ENCODE measurements around the gene PDCL2.
"Not testable (repeated sequence)": the region's sequence is repeated elsewhere in the genome, so short reads cannot be mapped to it uniquely, and the experiment has no call there.

The PDCL2 gene

GRCh38 chr4:55592014-55592413 lies at the start of gene PDCL2:
Gene PDCL2, minus strand, starts transcription at chr4:55592245. Its CDS starts 136 bp downstream, at chr4:55592109.
- no peak for DNase-seq (ENCODE audit: low spot score)

- DNase-seq (ENCODE audit: low spot score): no peak
Measured at GRCh38 chr4:55637272-55637820, 45.3 kb upstream of the PDCL2 start.

- DNase-seq (ENCODE audit: low spot score): no peak
Measured at GRCh38 chr4:55636656-55636999, 44.6 kb upstream of the PDCL2 start.

GRCh38 chr4:55635741-55636655 lies 44.0 kb upstream of the PDCL2 start, which contains the start of gene NMU:
Gene NMU, minus strand, starts transcription at chr4:55636298. Its CDS starts 106 bp downstream, at chr4:55636192.
- DNase-seq (ENCODE audit: low spot score): peak; percentile 38

GRCh38 chr4:55635282-55635681 lies 43.2 kb upstream of the PDCL2 start:
- no peak for DNase-seq (ENCODE audit: low spot score)

GRCh38 chr4:55634417-55635128 lies 42.5 kb upstream of the PDCL2 start:
- DNase-seq (ENCODE audit: low spot score): no peak

GRCh38 chr4:55633903-55634302 lies 41.9 kb upstream of the PDCL2 start:
- no peak for DNase-seq (ENCODE audit: low spot score)

- no peak for DNase-seq (ENCODE audit: low spot score)
Measured at GRCh38 chr4:55625835-55626234, 33.8 kb upstream of the PDCL2 start.

GRCh38 chr4:55624063-55624462 lies 32.0 kb upstream of the PDCL2 start:
- not testable (repeated sequence) for DNase-seq (ENCODE audit: low spot score)

GRCh38 chr4:55618546-55619143 lies 26.6 kb upstream of the PDCL2 start:
- DNase-seq (ENCODE audit: low spot score): no peak

GRCh38 chr4:55617587-55618197 lies 25.6 kb upstream of the PDCL2 start:
- DNase-seq (ENCODE audit: low spot score): no peak

- no peak for DNase-seq (ENCODE audit: low spot score)
Measured at GRCh38 chr4:55615008-55615407, 23.0 kb upstream of the PDCL2 start.

- no peak for DNase-seq (ENCODE audit: low spot score)
Measured at GRCh38 chr4:55613621-55614020, 21.6 kb upstream of the PDCL2 start.

GRCh38 chr4:55612341-55612740 lies 20.3 kb upstream of the PDCL2 start:
- no peak for DNase-seq (ENCODE audit: low spot score)

- no peak for DNase-seq (ENCODE audit: low spot score)
Measured at GRCh38 chr4:55611358-55612059, 19.5 kb upstream of the PDCL2 start.

- no peak for DNase-seq (ENCODE audit: low spot score)
Measured at GRCh38 chr4:55610381-55610780, 18.3 kb upstream of the PDCL2 start.

GRCh38 chr4:55609393-55609866 lies 17.4 kb upstream of the PDCL2 start:
- DNase-seq (ENCODE audit: low spot score): peak; percentile 9

GRCh38 chr4:55608591-55608990 lies 16.5 kb upstream of the PDCL2 start:
- no peak for DNase-seq (ENCODE audit: low spot score)

GRCh38 chr4:55604996-55605395 lies 13.0 kb upstream of the PDCL2 start:
- DNase-seq (ENCODE audit: low spot score): no peak

GRCh38 chr4:55600640-55601039 lies 8.6 kb upstream of the PDCL2 start:
- DNase-seq (ENCODE audit: low spot score): no peak

- DNase-seq (ENCODE audit: low spot score): no peak
Measured at GRCh38 chr4:55598641-55599040, 6.6 kb upstream of the PDCL2 start.
